Sigmoid colon (tissue), 7 donors: ENCODE results near the gene NHERF1. TPM values are rescaled to one million over a fixed set of nuclear protein-coding genes. Genes with fewer than 3 reads are reported as not detected.
A peak's percentile ranks its signal among the peaks of the same experiment; 100 is the strongest.

Experiments used
- DNase-seq: peaks from one replicate; pipeline ENCODE4 v3.0.0-alpha.2; 2019
- H3K27ac ChIP-seq, 4 donors: fragments of 200-600 bp; sonication (generic); one replicate each; pipeline ENCODE4 v1.5.1; 2016 to 2019; ENCODE audit warnings: mild to moderate bottlenecking in 1 of 4
- H3K27me3 ChIP-seq, 3 donors: fragments of 200-600 bp; sonication (generic); one replicate each; pipeline ENCODE4 v1.5.1; 2019; ENCODE audit warnings: mild to moderate bottlenecking in 1 of 3
- H3K36me3 ChIP-seq, 4 donors: fragments of 200-600 bp; sonication (generic); one replicate each; pipeline ENCODE4 v1.5.1; 2016 to 2019
- H3K4me1 ChIP-seq, 4 donors: fragments of 200-600 bp; sonication (generic); one replicate each; pipeline ENCODE4 v1.5.1; 2017 to 2019
- H3K4me3 ChIP-seq, 4 donors: fragments of 200-600 bp; sonication (generic); one replicate each; pipeline ENCODE4 v1.5.1; 2017 to 2019; ENCODE audit warnings: mild to moderate bottlenecking in 2 of 4, moderate library complexity in 1 of 4
- H3K9me3 ChIP-seq, 4 donors: fragments of 200-600 bp in 3 of 4; sonication (generic) in 3 of 4; one replicate each; pipeline versions ENCODE4 v1.5.1 to v1.6.1; 2013 to 2019
- EP300 ChIP-seq, 4 donors: sonication (generic); formaldehyde crosslinking; IDR thresholded peaks; one replicate each; pipeline ENCODE4 v1.6.1; 2017; ENCODE audit warnings: antibody characterized with exemption in 4 of 4
- POLR2A ChIP-seq, 2 donors: fragments of 450-650 bp; IDR thresholded peaks; one replicate each; pipeline ENCODE4 v1.6.1; 2016; ENCODE audit warnings: antibody characterized with exemption in 2 of 2, mild to moderate bottlenecking in 2 of 2, moderate library complexity in 2 of 2
- POLR2AphosphoS5 ChIP-seq, 4 donors: sonication (generic); formaldehyde crosslinking; IDR thresholded peaks; one replicate each; pipeline ENCODE4 v1.6.1; 2017; ENCODE audit warnings: antibody characterized with exemption in 4 of 4
- WGBS, 2 donors: extraction: QIAGEN DNeasy Blood & Tissue Kit; methylation state at CpG; one replicate each; pipeline ENCODE4 v1.1.7; 2013; 5-methylcytosine and 5-hydroxymethylcytosine counted together
- intact Hi-C: fragments of 100-400 bp; cut with DNase I; formaldehyde crosslinking; loops from one replicate; pipeline ENCODE4 v1.15.1; 2023
- polyA plus RNA-seq, 3 donors: library from polyadenylated mRNA; stranded (reverse); fragments of 200-250 nt; gene quantifications; one replicate each; pipeline ENCODE4 v1.2.3, GENCODE V29; 2013
- total RNA-seq, 4 donors: library from RNA; depleted of rRNA; stranded (reverse); fragments of >200 nt; gene quantifications; one replicate each; pipeline ENCODE4 v1.1.0, GENCODE V29; 2016
- TF ChIP-seq, protein P1 (sequence below), 4 experiments: fragments of 450-650 bp in 3 of 4; fragments of 200-600 bp in 1 of 4; IDR thresholded peaks; one replicate each; pipeline ENCODE4 v1.5.1; 2016 to 2019; ENCODE audit warnings: antibody characterized with exemption in 4 of 4, mild to moderate bottlenecking in 3 of 4, moderate library complexity in 2 of 4
- donor health status: healthy with polysubstance abuse.
- donor health status: Bipolar disorder and iron deficiency.
- donor health status: healthy.

NHERF1 gene
- total and polyA plus RNA-seq, 7 donors: 6.6 to 420 (median 12.5) TPM

DNA sequence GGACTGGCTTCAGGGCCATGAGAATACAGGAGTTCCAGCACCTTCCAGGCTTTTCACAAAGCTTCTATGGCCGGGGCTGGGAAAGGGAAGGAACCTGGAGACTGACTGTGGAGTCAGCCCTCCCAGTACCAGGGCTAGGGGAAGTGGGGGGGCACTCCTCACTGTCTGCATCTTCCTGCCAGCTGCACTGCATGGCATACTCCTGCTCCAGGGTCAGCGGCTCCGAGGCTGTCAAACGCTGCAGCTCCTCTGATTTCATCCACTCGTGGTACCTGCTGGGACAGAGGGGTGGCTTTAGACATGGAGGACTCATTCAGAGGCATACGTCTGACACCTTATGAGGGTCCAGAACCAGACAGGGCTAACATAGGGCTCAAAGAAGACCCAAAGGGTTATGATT lies 25.0 kb downstream of the NHERF1 start:
- H3K4me1 ChIP-seq: peaks cover 0 to 32% (median 23%) of the 10 kb centered on the region in 4 donors

GRCh38 chr17:74773871-74774286 lies 25.5 kb downstream of the NHERF1 start:
- peaks cover 12 to 35% (median 29%) of the 10 kb centered on the region in 4 donors for H3K36me3 ChIP-seq
- no peak overlapping the region for H3K27ac ChIP-seq
- DNase-seq: no peak
- H3K9me3 ChIP-seq: no peaks in the 10 kb centered on the region
- H3K4me3 ChIP-seq: no peak overlapping the region
- WGBS, 2 donors: 83 to 88% methylated on average over 6 of the region's 6 CpGs
- intact Hi-C loops: no loop called here
- TF ChIP-seq POLR2A (IDR thresholded peaks at IDR 0.05): no peak
- no peaks in the 10 kb centered on the region for H3K27me3 ChIP-seq
- H3K4me1 ChIP-seq: peaks cover 0 to 30% (median 21%) of the 10 kb centered on the region in 4 donors

More for the DNA sequence above, 25.0 kb downstream of the NHERF1 start:
- WGBS, 2 donors: 88 to 91% methylated on average over 6 of the region's 6 CpGs
- Histone ChIP-seq H3K27ac (no peak overlapping the region), H3K4me3 (no peak overlapping the region), H3K27me3 (no peaks in the 10 kb centered on the region), H3K9me3 (no peaks in the 10 kb centered on the region), H3K36me3 (peaks cover 12 to 35% (median 29%) of the 10 kb centered on the region in 4 donors)
- no peak for DNase-seq
- intact Hi-C loops: no loop called here
- TF ChIP-seq POLR2A (IDR thresholded peaks at IDR 0.05) (no peak), EP300 (IDR thresholded peaks at IDR 0.05) (no peak), POLR2AphosphoS5 (IDR thresholded peaks at IDR 0.05) (no peak)
- TF ChIP-seq, protein P1, sequence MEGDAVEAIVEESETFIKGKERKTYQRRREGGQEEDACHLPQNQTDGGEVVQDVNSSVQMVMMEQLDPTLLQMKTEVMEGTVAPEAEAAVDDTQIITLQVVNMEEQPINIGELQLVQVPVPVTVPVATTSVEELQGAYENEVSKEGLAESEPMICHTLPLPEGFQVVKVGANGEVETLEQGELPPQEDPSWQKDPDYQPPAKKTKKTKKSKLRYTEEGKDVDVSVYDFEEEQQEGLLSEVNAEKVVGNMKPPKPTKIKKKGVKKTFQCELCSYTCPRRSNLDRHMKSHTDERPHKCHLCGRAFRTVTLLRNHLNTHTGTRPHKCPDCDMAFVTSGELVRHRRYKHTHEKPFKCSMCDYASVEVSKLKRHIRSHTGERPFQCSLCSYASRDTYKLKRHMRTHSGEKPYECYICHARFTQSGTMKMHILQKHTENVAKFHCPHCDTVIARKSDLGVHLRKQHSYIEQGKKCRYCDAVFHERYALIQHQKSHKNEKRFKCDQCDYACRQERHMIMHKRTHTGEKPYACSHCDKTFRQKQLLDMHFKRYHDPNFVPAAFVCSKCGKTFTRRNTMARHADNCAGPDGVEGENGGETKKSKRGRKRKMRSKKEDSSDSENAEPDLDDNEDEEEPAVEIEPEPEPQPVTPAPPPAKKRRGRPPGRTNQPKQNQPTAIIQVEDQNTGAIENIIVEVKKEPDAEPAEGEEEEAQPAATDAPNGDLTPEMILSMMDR (IDR thresholded peaks at IDR 0.05): no peak

GRCh38 chr17:74775409-74776043 lies 27.1 kb downstream of the NHERF1 start:
- Histone ChIP-seq H3K27ac (peak overlapping the region; percentile 66 to 80 (median 74)), H3K27me3 (no peaks in the 10 kb centered on the region), H3K9me3 (no peaks in the 10 kb centered on the region), H3K4me1 (peaks cover 0 to 33% (median 21%) of the 10 kb centered on the region in 4 donors), H3K36me3 (peaks cover 12 to 38% (median 29%) of the 10 kb centered on the region in 4 donors), H3K4me3 (peak overlapping the region; percentile 47 to 90 (median 77))
- no peak for TF ChIP-seq POLR2AphosphoS5 (IDR thresholded peaks at IDR 0.05)
- TF ChIP-seq, protein P1 (IDR thresholded peaks at IDR 0.05): no peak
- no peak for TF ChIP-seq EP300 (IDR thresholded peaks at IDR 0.05)
- no peak for TF ChIP-seq POLR2A (IDR thresholded peaks at IDR 0.05)
- WGBS, 2 donors: 37 to 38% methylated on average over 12 of the region's 12 CpGs
- no peak for DNase-seq
- intact Hi-C loops: loop anchor here (1.0 to 5.0 kb wide), 2 partner anchors 27 to 97 kb away; partner anchors contain the start of genes FDXR and NHERF1

- peak within 1 kb of the TSS; percentile 66 to 80 (median 74) for H3K27ac ChIP-seq
- H3K9me3 ChIP-seq: no peaks in the 10 kb centered on the region
- peak within 1 kb of the TSS; percentile 47 to 90 (median 77) for H3K4me3 ChIP-seq
- peak; percentile 99 for DNase-seq
- 1% methylated on average over 64 of the region's 64 CpGs for WGBS, 2 donors
- H3K27me3 ChIP-seq: no peaks in the 10 kb centered on the region
- peaks cover 12 to 32% (median 22%) of the 10 kb centered on the region in 4 donors for H3K36me3 ChIP-seq
- intact Hi-C loops: loop anchor here (1.0 to 5.0 kb wide), 2 partner anchors 28 to 96 kb away; partner anchors contain the start of genes FDXR and NHERF1
- TF ChIP-seq EP300 (IDR thresholded peaks at IDR 0.05): peak in 1 of 4 donors; percentile 46
- peak in 3 of 4 donors; percentile 83 to 85 (median 83) for TF ChIP-seq POLR2AphosphoS5 (IDR thresholded peaks at IDR 0.05)
- TF ChIP-seq POLR2A (IDR thresholded peaks at IDR 0.05): peak in 1 of 2 donors; percentile 26
- TF ChIP-seq, protein P1 (IDR thresholded peaks at IDR 0.05): no peak
- H3K4me1 ChIP-seq: peaks cover 0 to 33% (median 21%) of the 10 kb centered on the region in 4 donors
These were observed 27.9 kb downstream of the NHERF1 start, which contains the start of gene NAT9 for GRCh38 chr17:74776044-74776962. Gene NAT9 (minus strand): TSS chr17:74776345. CDS start chr17:74775698, 647 bp downstream.
